ENCODE results near the gene USP14. TPM values are rescaled to one million over a fixed set of nuclear protein-coding genes. Genes with fewer than 3 reads are reported as not detected.

The USP14 gene
- total RNA-seq, 1 experiment from 2014 or later = 16.6 TPM

DNA sequence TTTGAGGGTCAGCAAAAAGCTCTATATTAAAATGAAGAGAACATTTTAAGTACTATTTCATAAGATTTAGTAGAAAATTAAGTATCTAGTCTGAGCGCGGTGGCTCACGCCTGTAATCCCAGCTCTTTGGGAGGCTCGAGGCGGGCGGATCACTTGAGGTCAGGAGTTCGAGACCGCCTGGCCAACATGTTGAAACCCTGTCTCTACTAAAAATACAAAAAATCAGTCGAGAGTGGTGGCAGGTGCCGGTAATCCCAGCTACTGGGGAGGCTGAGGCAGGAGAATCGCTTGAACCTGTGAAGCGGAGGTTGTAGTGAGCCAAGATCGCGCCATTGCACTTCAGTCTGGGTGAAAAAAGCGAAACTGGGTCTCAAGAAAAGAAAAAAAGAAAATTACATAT is 1.6 kb downstream of the USP14 start:
- DNase-seq (ENCODE audit: low read depth) = no peak

DNA sequence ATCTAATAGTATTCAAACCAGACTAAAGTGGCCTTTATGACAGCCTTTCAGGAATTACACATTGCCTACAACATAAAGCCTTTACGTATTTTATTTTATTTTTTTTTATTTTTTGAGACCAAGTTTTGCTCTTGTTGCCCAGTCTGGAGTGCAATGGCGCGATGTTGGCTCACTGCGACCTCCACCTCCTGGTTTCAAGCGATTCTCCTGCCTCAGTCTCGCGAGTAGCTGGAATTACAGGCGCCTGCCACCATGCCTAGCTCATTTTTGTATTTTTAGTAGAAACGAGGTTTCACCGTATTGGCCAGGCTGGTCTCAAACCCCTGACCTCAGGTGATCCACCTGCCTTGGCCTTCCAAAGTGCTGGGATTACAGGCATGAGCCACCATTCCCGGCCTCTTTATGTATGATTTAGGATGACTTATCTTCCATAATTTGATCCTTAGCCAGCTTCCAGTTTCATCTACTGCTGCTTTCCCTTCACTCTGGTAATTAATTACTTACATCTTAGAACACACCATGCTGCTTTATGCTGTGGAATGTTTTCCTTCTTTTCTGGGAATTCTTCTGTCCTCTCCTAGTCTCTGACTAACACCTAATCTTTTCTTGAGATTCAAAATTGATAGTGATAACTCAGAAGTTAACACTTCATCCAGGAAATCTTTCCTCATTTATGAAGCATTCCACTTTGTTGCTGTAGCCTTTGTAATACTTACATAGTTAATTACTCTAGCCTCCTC is 2.6 kb downstream of the USP14 start:
- DNase-seq (ENCODE audit: low read depth) = no peak

- DNase-seq (ENCODE audit: low read depth) = no peak
These were observed 14.0 kb downstream of the USP14 start for GRCh38 chr18:172361-172760.

DNA sequence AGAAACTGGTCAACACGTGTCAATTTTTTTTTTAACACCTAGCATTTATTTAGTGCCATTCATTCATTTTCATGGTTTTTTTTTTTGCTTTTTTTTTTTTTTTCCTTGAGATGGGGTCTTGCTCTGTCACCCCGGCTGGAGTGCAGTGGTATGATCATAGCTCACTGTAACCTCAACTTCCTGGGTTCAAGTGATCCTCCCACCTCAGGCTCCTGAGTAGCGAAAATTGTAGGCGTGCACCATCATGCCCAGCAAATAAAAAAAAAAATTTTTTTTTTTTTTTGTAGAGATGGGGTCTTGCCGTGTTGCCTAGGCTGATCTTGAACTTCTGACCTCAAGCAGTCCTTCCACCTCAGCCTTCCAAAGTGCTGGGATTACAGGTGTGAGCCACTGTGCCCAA is 21.1 kb downstream of the USP14 start:
- DNase-seq (ENCODE audit: low read depth) = no peak

DNA sequence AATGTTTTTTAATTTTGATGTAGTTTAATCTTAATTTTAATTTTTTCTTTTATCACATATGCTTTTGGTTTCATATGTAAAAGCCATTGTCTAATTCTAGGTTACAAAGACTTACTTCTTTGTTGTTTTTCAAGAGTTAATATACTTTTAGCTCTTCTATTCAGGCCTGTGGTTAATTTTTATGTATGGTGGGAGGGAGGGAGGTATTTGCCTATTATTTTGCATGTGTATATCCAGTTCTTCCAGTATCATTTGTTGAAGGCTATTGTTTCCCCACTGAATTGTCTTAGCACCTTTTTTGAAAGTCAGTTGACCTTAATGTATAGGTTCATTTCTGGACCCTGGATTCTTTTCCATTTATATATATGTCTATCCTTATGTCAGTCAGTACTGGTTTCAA is 23.4 kb downstream of the USP14 start:
- DNase-seq (ENCODE audit: low read depth) = no peak

DNA sequence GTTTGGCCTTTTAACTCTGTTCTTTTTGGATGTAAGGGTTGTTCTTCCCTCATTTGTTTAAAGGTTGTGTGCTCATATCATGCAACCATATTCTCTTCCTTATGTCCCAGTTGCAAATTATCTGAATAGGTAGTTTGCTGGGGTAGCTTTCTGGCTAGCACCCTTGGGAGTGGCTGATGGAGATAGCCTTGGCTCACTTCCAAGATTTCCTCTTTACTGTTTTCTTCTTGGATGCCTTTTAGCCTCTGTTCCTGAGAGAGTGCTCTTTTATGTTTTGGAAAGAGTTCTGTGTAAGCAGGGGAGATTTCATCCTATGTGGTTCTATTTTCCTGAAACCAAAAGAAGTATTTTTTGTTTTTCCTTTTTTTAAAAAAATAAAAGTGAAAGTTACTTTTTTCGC is 25.4 kb downstream of the USP14 start:
- DNase-seq (ENCODE audit: low read depth) = peak; percentile 8

GRCh38 chr18:189254-189653 is 30.9 kb downstream of the USP14 start:
- DNase-seq (ENCODE audit: low read depth) = no peak

DNA sequence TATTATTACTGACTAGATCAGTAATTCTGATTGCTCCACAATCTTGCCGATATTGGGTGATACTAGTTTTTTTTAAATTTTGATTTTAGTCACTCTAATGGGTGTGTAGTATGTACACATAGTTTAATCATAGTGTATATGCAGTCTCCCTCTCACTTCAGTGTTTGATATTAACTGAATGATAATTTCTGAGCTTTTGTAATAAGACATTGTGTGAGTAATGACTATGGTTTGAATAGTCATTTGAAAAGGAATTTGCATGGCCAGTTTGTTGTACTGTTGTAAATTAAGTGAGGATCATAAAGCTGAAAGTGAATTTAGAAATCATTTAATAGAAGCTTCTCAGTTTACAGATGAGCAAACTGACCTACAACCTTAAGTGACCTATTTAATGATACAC is 33.4 kb downstream of the USP14 start:
- DNase-seq (ENCODE audit: low read depth) = no peak

GRCh38 chr18:192801-193200 is 34.4 kb downstream of the USP14 start:
- no peak for DNase-seq (ENCODE audit: low read depth)

DNA sequence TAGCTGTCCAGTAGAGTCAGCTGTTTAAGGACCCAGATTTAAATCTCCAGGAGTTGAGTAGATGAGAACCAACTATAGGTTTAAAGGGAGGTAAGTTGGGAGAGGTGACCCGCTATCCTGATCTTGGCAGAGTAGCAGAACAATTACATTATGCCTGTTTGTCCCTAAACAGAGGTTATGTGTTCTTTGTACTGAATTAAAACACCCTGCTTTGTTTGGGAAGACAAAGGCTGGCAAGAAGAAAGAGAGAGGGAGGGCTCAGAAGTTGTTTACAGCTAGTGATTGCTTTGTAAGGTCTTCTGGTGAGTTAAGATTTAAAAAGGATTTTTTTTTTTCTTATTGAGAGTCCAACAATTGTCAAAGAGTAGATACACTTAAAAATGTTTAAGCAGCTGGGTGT is 37.3 kb downstream of the USP14 start:
- no peak for DNase-seq (ENCODE audit: low read depth)

DNA sequence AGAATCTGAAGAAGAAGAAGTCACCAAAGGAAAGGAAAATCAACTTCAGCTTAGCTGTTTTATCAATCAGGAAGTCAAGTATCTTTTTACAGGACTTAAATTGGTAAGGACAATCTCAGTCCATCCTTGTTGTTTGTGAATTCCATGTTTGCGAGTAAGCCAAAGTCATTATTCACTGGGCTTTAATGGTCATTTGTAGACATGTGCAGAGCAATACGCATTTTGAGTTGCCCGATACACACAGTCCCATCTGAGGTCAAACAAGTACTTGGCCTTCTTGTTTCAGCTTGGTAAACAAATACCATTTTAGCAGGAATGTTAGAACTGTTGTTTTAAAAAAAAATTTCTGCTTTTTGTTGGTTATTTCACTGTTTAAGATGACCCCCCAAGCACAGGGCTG is 40.9 kb downstream of the USP14 start:
- no peak for DNase-seq (ENCODE audit: low read depth)

- DNase-seq (ENCODE audit: low read depth) = no peak
These were observed 41.4 kb downstream of the USP14 start for GRCh38 chr18:199768-200167.

DNA sequence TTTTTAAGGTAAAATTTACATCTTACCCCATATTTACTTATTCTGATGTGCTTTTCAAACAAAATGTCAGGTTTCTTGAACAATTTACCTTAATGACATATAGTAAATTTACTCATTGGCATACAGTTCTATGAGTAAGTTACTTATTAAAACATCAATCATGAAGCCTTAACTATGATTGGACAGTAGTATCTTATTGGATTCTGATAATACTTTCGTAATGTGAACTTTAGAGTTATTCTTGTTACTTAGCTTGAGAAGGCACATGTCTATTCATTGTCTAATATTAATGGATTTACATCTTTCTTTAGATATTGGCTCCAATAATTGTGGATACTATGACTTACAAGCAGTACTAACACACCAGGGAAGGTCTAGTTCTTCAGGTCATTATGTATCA is 51.7 kb downstream of the USP14 start:
- DNase-seq (ENCODE audit: low read depth) = no peak

GRCh38 chr18:210733-211132 is 52.4 kb downstream of the USP14 start:
- no peak for DNase-seq (ENCODE audit: low read depth)

GRCh38 chr18:211582-211981 is 53.2 kb downstream of the USP14 start:
- no peak for DNase-seq (ENCODE audit: low read depth)

DNA sequence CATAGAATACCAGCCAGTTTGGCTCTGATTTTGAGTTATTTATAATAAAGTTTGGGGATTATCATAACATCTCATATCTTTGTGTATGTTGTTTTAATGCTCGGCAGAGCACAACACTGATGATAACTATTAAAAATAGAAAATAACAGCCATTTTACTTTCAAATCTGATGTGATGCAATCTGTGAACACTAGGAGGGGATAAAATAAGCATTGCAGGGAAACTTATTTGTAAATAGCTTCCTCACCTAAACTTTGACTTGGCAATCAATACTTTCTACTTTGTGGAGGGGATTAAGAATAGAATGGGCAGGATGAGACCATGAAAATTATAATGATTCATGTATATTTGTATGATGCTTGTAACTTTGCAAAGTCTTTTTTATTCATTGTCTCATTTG is 54.4 kb downstream of the USP14 start:
- DNase-seq (ENCODE audit: low read depth) = no peak

- DNase-seq (ENCODE audit: low read depth) = no peak
These were observed 55.1 kb downstream of the USP14 start for GRCh38 chr18:213505-213904.

- DNase-seq (ENCODE audit: low read depth) = no peak
These were observed 55.6 kb downstream of the USP14 start for GRCh38 chr18:213966-214365.

- no peak for DNase-seq (ENCODE audit: low read depth)
These were observed 57.2 kb downstream of the USP14 start for GRCh38 chr18:215448-216010.

DNA sequence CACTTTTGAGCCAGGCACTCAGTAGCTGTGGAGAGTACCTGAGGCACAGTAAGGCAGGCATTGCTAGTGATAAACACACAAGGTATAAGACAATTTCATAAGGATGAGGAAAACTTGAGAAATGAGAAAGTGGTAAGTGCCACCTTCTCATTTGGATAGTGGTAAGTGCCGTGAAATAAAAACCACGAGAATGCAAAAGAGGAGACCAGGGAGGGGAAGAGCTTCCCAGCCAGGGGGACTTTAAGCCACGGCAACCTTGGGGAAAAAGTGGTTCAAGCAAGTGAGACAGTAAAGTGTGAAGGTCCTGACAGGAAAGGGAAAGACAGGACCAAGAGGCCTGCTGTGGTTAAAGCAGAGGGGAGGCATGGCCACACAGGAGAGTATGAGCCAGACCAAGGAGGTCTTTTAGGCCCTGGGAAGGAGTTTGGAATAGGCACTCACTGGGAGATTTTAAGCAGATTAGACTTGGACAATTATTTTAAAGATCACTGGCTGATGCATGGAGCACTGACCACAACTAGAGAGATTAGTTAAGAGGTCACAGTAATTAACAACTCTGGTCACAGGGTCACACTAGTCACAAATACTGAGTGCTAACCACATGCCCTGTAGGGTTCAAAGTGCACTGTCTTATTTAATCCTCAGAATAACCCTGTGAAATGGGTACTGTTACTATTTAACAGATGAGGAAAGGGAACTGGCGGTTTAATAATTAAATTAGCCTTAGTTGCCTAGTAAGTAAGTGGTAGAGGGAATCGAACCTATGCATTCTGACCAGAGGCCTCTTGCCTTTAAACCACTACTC is 59.4 kb downstream of the USP14 start:
- no peak for DNase-seq (ENCODE audit: low read depth)

DNA sequence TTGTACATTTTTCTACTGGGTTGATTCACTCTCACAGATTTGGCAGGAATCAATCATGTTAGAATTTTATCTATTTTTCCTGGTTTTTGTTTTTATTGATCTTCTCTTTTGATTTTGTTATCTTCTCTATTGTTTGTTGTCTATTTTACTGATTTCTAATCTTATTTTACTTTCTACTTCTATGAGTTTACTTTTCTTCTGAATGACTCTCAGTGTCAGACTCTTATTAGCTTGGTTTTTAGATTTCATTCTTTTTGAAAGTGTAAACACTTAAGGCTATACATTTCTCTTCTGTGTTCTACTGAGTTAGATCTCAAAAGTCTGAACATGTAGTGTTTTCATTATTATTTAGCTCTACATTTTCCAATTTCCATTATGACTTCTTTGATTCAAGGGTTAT is 62.4 kb downstream of the USP14 start:
- DNase-seq (ENCODE audit: low read depth) = no peak

DNA sequence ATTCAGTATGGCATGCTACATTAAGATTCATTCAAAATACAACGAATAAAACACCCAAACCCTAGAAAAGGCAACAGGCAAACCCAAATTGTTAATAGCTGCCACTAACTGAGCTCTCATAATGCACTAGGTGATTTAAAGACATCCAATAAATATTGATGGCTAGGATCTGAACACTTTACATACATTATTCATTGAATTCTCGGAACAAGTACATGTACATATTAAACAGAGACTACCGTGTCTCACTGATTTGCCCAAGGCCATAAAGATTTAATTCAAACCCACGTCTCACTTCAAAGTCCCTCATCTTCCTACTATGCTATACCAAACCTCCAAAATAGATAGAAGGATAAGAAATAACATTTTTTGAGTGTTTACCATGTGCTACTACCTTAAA is 67.4 kb downstream of the USP14 start:
- no peak for DNase-seq (ENCODE audit: low read depth)

- DNase-seq (ENCODE audit: low read depth) = no peak
These were observed 69.0 kb downstream of the USP14 start for GRCh38 chr18:227374-227773.

Data from RPMI7951 (cell line).